GM08714 (cell line): ENCODE measurements around the gene TMEM125.

Source experiments
- H3K4me3 ChIP-seq: fragments of 200-500 bp; sonication (Bioruptor generic); 2 replicates; pipeline ENCODE4 v1.5.1; 2014; ENCODE audit warnings: mild to moderate bottlenecking, low read length, inconsistent platforms
- ZNF274 ChIP-seq: IDR thresholded peaks from 2 replicates; pipeline ENCODE4 v1.6.1; 2012; ENCODE audit warnings: mild to moderate bottlenecking, low read depth, low read length

TMEM125 gene

GRCh38 chr1:43275826-43276620, 6.2 kb downstream of the TMEM125 start:
- no peak for TF ChIP-seq ZNF274

GRCh38 chr1:43276673-43277072, 6.9 kb downstream of the TMEM125 start:
- TF ChIP-seq ZNF274, result no peak
- H3K4me3 ChIP-seq, result no peak overlapping the region

More at GRCh38 chr1:43275826-43276620, 6.2 kb downstream of the TMEM125 start:
- no peak overlapping the region for H3K4me3 ChIP-seq

- no peak for TF ChIP-seq ZNF274
- no peak overlapping the region for H3K4me3 ChIP-seq
Measured at GRCh38 chr1:43277116-43277876, 7.5 kb downstream of the TMEM125 start.

GRCh38 chr1:43279161-43279560, 9.4 kb downstream of the TMEM125 start:
- no peak for TF ChIP-seq ZNF274
- no peak overlapping the region for H3K4me3 ChIP-seq

GRCh38 chr1:43279666-43280065, 9.9 kb downstream of the TMEM125 start:
- no peak for TF ChIP-seq ZNF274
- no peak overlapping the region for H3K4me3 ChIP-seq

- no peak overlapping the region for H3K4me3 ChIP-seq
- TF ChIP-seq ZNF274, result no peak
Measured at GRCh38 chr1:43280692-43281091, 10.9 kb downstream of the TMEM125 start.

- TF ChIP-seq ZNF274, result no peak
- H3K4me3 ChIP-seq, result no peak overlapping the region
Measured at GRCh38 chr1:43282220-43283195, 12.7 kb downstream of the TMEM125 start.

GRCh38 chr1:43284065-43284464, 14.3 kb downstream of the TMEM125 start:
- no peak overlapping the region for H3K4me3 ChIP-seq
- no peak for TF ChIP-seq ZNF274

GRCh38 chr1:43284546-43285110, 14.8 kb downstream of the TMEM125 start:
- no peak overlapping the region for H3K4me3 ChIP-seq
- no peak for TF ChIP-seq ZNF274

- no peak within 1 kb of the TSS for H3K4me3 ChIP-seq
- no peak for TF ChIP-seq ZNF274
Measured at GRCh38 chr1:43285269-43285990, 15.6 kb downstream of the TMEM125 start, which contains the start of gene C1orf210. C1orf210 (minus strand) TSS chr1:43285581; CDS start chr1:43283270, 2,311 bp downstream.

- TF ChIP-seq ZNF274, result no peak
- H3K4me3 ChIP-seq, result no peak overlapping the region
Measured at GRCh38 chr1:43286115-43286514, 16.3 kb downstream of the TMEM125 start.

GRCh38 chr1:43286533-43286932, 16.8 kb downstream of the TMEM125 start:
- no peak overlapping the region for H3K4me3 ChIP-seq
- TF ChIP-seq ZNF274, result no peak

GRCh38 chr1:43288058-43288784, 18.4 kb downstream of the TMEM125 start:
- no peak for TF ChIP-seq ZNF274
- no peak overlapping the region for H3K4me3 ChIP-seq
